Fibroblast of the aortic adventitia (primary cell): ENCODE results near the gene PHACTR1. TPM values are rescaled to one million over a fixed set of nuclear protein-coding genes. Genes with fewer than 3 reads are reported as not detected.
"Not testable (repeated sequence)": the region's sequence is repeated elsewhere in the genome, so short reads cannot be mapped to it uniquely, and the experiment has no call there.

Experiments used
- DNase-seq: peaks from one replicate; pipeline ENCODE4 v3.0.0-alpha.2; 2010; ENCODE audit warnings: low read depth
- H3K4me3 ChIP-seq: 2 replicates; pipeline ENCODE4 v1.5.1; 2011; ENCODE audit warnings: low read depth, mild to moderate bottlenecking, control low read depth, low read length, moderate library complexity
- CTCF ChIP-seq: IDR thresholded peaks from 2 replicates; pipeline ENCODE4 v1.5.1; 2011; ENCODE audit warnings: mild to moderate bottlenecking, low read length, control low read depth, inconsistent platforms; ENCODE audit not compliant: insufficient read depth
- total RNA-seq: library from RNA; depleted of rRNA; stranded (reverse); fragments of >200 nt; gene quantifications from 2 replicates; pipeline ENCODE4 v1.2.3, GENCODE V29; 2012; ENCODE audit warnings: low replicate concordance

Gene PHACTR1
- total RNA-seq, 1 donor: 0.99 TPM

GRCh38 chr6:13318821-13319220 lies 602.3 kb downstream of the PHACTR1 start:
- no peak for DNase-seq
- TF ChIP-seq CTCF: no peak
- H3K4me3 ChIP-seq: no peak overlapping the region

GRCh38 chr6:13319891-13320564 lies 603.5 kb downstream of the PHACTR1 start:
- TF ChIP-seq CTCF: no peak
- no peak overlapping the region for H3K4me3 ChIP-seq
- no peak for DNase-seq

GRCh38 chr6:13326031-13326586 lies 609.5 kb downstream of the PHACTR1 start:
- H3K4me3 ChIP-seq, DNase-seq: not testable (repeated sequence)

GRCh38 chr6:13327691-13328075 lies 611.1 kb downstream of the PHACTR1 start:
- peak overlapping the region; percentile 93 for H3K4me3 ChIP-seq
- peak; percentile 19 for DNase-seq
- TF ChIP-seq CTCF: no peak

- peak; percentile 24 for TF ChIP-seq CTCF
- peak within 1 kb of the TSS; percentile 93 for H3K4me3 ChIP-seq
- DNase-seq: peak; percentile 90
These were observed 611.7 kb downstream of the PHACTR1 start, which contains the start of gene TBC1D7 for GRCh38 chr6:13328076-13328874. Gene TBC1D7 (minus strand): TSS chr6:13328537. CDS start chr6:13326898, 1,639 bp downstream.

GRCh38 chr6:13328875-13329183 lies 612.3 kb downstream of the PHACTR1 start:
- DNase-seq: no peak
- H3K4me3 ChIP-seq: peak overlapping the region; percentile 93
- no peak for TF ChIP-seq CTCF

- no peak overlapping the region for H3K4me3 ChIP-seq
- peak; percentile 58 for DNase-seq
- peak; percentile 67 for TF ChIP-seq CTCF
These were observed 615.2 kb downstream of the PHACTR1 start for GRCh38 chr6:13331516-13332348.
